ENCODE measurements around the gene GDPD4.

DNA sequence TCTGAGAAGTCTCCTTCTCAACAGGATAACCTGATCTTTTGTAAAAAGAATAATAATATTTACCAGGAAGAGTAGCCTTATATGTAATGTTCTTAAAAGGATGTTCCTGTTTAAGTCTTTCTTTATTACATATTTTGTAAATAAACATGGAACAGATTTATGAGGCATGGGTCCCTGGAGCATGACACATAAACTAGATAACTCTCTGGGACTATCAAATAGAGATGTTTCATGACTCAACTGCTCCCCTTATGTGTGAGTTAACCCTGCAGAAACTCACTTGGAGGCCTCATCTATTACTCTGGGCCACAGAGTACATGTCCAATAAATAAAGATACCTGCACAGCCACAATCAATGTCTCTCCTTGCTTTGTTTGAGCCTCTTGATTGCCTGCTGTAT, 64.6 kb downstream of the GDPD4 start:
- TF ChIP-seq, protein P1, sequence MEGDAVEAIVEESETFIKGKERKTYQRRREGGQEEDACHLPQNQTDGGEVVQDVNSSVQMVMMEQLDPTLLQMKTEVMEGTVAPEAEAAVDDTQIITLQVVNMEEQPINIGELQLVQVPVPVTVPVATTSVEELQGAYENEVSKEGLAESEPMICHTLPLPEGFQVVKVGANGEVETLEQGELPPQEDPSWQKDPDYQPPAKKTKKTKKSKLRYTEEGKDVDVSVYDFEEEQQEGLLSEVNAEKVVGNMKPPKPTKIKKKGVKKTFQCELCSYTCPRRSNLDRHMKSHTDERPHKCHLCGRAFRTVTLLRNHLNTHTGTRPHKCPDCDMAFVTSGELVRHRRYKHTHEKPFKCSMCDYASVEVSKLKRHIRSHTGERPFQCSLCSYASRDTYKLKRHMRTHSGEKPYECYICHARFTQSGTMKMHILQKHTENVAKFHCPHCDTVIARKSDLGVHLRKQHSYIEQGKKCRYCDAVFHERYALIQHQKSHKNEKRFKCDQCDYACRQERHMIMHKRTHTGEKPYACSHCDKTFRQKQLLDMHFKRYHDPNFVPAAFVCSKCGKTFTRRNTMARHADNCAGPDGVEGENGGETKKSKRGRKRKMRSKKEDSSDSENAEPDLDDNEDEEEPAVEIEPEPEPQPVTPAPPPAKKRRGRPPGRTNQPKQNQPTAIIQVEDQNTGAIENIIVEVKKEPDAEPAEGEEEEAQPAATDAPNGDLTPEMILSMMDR (IDR thresholded peaks at IDR 0.05), result no peak
- no peak for TF ChIP-seq POLR2A (IDR thresholded peaks at IDR 0.05; ENCODE audit: low read depth)
- TF ChIP-seq POLR2AphosphoS5 (IDR thresholded peaks at IDR 0.05), result no peak
- no peak for TF ChIP-seq EP300 (IDR thresholded peaks at IDR 0.05)

All from esophagus muscularis mucosa (tissue), 4 donors.